Right cardiac atrium (tissue), 5 donors: ENCODE results near the gene SLC17A2. TPM values are rescaled to one million over a fixed set of nuclear protein-coding genes. Genes with fewer than 3 reads are reported as not detected.

Experiments
- ATAC-seq, 2 donors: fragments of 200-7000 bp; cut with Tn5 transposase; one replicate each; pipeline versions ENCODE4 v1.8.0 to v1.9.1; 2020; ENCODE audit warnings: moderate library complexity in 2 of 2, mild to moderate bottlenecking in 1 of 2
- DNase-seq, 3 donors: peaks; one replicate each; pipeline ENCODE4 v3.0.0-alpha.2; 2020
- H3K27ac ChIP-seq: one replicate; pipeline ENCODE4 v1.5.1; 2013; ENCODE audit warnings: mild to moderate bottlenecking, low read length, control low read depth, moderate library complexity
- H3K27me3 ChIP-seq: one replicate; pipeline ENCODE4 v1.6.1; 2013; ENCODE audit not compliant: control insufficient read depth, insufficient read depth
- H3K4me1 ChIP-seq: one replicate; pipeline ENCODE4 v1.6.1; 2013; ENCODE audit warnings: low read length; ENCODE audit not compliant: control insufficient read depth, insufficient read depth
- H3K4me3 ChIP-seq: one replicate; pipeline ENCODE4 v1.5.1; 2013; ENCODE audit warnings: low read length, control low read depth
- H3K9me3 ChIP-seq: one replicate; pipeline ENCODE4 v1.6.1; 2013; ENCODE audit warnings: low read length; ENCODE audit not compliant: control insufficient read depth
- WGBS: extraction: QIAGEN DNeasy Blood & Tissue Kit; methylation state at CpG from one replicate; pipeline ENCODE4 v1.1.7; 2013; 5-methylcytosine and 5-hydroxymethylcytosine counted together
- intact Hi-C, 4 donors: fragments of 100-400 bp; cut with DNase I; formaldehyde crosslinking; loops; one replicate each; pipeline versions ENCODE4 v1.11.0 to v1.14.0; 2022 to 2023
- polyA plus RNA-seq: library from polyadenylated mRNA; stranded (reverse); fragments of 200-250 nt; gene quantifications from one replicate; pipeline ENCODE4 v1.2.3, GENCODE V29; 2013
- total RNA-seq, 4 donors: library from RNA; stranded (reverse); fragmentation: NEBNext Ultra II Directional; extraction: Animal tissue kit (Norgen Biotek cat#: 25700); gene quantifications; one replicate each; pipeline ENCODE4 v1.2.1, GENCODE V29; 2021
- donor health status: healthy with polysubstance abuse.
- donor health status: DM: no; HTN: yes; CAD: no.
- donor health status: DM: no; HTN: no; CAD: no.
- donor health status: DM: no; HTN: yes; CAD: no; lungs with severe emphysema.
- donor health status: DM: yes; HTN: yes; CAD: no.

The SLC17A2 gene
- total and polyA plus RNA-seq, 5 donors = not detected

GRCh38 chr6:25916789-25917490 is 13.6 kb downstream of the SLC17A2 start:
- no peaks in the 10 kb centered on the region for H3K4me1 ChIP-seq
- no peaks in the 10 kb centered on the region for H3K27me3 ChIP-seq
- intact Hi-C loops = no loop called here
- no peak overlapping the region for H3K27ac ChIP-seq
- no peaks in the 10 kb centered on the region for H3K9me3 ChIP-seq
- 82% methylated on average over 7 of the region's 7 CpGs for WGBS
- ATAC-seq (no peak), DNase-seq (no peak)
- H3K4me3 ChIP-seq = no peak overlapping the region

GRCh38 chr6:25916330-25916729 is 14.2 kb downstream of the SLC17A2 start:
- DNase-seq (no peak), ATAC-seq (no peak)
- 73% methylated on average over 3 of the region's 3 CpGs for WGBS
- no peak overlapping the region for H3K4me3 ChIP-seq
- no peak overlapping the region for H3K27ac ChIP-seq
- H3K9me3 ChIP-seq = no peaks in the 10 kb centered on the region
- H3K27me3 ChIP-seq = no peaks in the 10 kb centered on the region
- intact Hi-C loops = no loop called here
- no peaks in the 10 kb centered on the region for H3K4me1 ChIP-seq

DNA sequence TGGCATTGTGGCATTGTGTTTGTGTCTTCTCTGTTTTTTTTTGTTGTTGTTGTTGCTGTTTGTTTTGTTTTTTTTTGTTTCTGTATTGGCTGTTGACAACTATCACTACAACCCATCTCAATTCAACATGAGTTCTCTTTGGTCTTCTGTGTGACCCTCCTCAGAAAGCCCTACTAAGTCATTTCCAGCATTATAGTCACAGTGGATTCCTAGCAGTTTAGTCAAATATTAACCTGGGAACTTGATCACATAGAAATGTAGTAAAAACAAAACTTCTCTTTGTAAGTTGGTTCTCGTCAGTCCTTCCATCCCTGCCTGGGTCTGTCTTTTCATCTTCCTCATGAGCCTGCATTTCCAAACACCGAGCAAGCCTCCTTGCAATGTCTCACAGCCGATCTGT is 16.8 kb downstream of the SLC17A2 start:
- Histone ChIP-seq H3K27me3 (no peaks in the 10 kb centered on the region), H3K4me3 (no peak overlapping the region), H3K27ac (no peak overlapping the region), H3K9me3 (no peaks in the 10 kb centered on the region), H3K4me1 (no peaks in the 10 kb centered on the region)
- WGBS = 77% methylated on average over 3 of the region's 3 CpGs
- ATAC-seq (no peak), DNase-seq (no peak)
- intact Hi-C loops = no loop called here

DNA sequence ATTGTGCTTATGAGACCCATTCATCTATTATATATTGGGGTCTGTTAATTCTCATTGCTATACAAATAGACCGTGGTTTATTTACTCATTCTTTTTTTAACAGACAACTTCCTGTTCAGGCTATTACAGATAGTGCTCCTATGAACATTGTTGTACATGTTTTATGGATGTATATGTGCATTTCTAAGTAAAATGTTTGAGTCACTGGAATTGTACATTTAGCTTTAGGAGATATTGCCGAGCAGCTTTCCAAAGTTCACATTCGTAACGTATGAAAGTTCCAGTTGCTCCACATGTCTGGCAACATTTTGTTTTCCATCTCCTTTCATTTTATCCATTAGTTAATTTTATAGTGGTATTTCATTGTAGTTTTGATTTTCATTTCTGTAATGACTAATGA is 19.1 kb downstream of the SLC17A2 start:
- intact Hi-C loops = no loop called here
- Histone ChIP-seq H3K9me3 (no peaks in the 10 kb centered on the region), H3K4me1 (no peaks in the 10 kb centered on the region), H3K27ac (no peak overlapping the region), H3K27me3 (no peaks in the 10 kb centered on the region), H3K4me3 (no peak overlapping the region)
- ATAC-seq = no peak
- no peak for DNase-seq
- WGBS = 83% methylated on average over 4 of the region's 4 CpGs

DNA sequence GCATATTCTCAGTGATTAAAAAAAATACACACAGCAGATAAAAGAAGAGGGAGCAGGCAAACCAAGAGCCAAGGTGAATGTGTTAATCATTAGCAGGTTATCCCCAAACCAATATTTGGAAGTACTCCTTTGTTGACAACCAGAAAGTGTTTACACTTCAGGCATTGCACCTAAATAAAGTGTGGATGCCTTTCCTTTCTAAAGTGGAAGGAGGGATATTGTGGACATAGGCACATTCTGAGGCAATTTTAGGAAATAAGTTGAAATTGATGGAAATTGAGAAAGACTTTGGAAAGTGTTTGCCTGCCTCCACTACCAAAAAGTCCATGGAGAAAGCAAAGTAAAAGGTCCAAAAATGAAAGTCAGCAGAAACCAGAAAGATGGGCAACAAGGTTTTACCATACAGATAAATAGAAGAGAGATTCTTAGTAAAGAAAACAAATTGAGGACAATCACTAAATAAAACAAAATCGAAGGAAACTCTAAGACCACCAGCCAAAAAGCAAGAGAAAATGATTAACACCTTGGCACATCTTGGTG is 22.9 kb downstream of the SLC17A2 start:
- ATAC-seq (no peak), DNase-seq (no peak)
- H3K27me3 ChIP-seq = no peaks in the 10 kb centered on the region
- 66% methylated on average over 1 of the region's 1 CpG for WGBS
- no peaks in the 10 kb centered on the region for H3K4me1 ChIP-seq
- no peak overlapping the region for H3K4me3 ChIP-seq
- intact Hi-C loops = no loop called here
- no peaks in the 10 kb centered on the region for H3K9me3 ChIP-seq
- H3K27ac ChIP-seq = no peak overlapping the region

- 95% methylated on average over 4 of the region's 4 CpGs for WGBS
- DNase-seq (no peak), ATAC-seq (no peak)
- Histone ChIP-seq H3K27me3 (no peaks in the 10 kb centered on the region), H3K9me3 (no peaks in the 10 kb centered on the region), H3K27ac (no peak overlapping the region), H3K4me3 (no peak overlapping the region), H3K4me1 (no peaks in the 10 kb centered on the region)
- intact Hi-C loops = no loop called here
These were observed 26.9 kb downstream of the SLC17A2 start for GRCh38 chr6:25903467-25904099.

DNA sequence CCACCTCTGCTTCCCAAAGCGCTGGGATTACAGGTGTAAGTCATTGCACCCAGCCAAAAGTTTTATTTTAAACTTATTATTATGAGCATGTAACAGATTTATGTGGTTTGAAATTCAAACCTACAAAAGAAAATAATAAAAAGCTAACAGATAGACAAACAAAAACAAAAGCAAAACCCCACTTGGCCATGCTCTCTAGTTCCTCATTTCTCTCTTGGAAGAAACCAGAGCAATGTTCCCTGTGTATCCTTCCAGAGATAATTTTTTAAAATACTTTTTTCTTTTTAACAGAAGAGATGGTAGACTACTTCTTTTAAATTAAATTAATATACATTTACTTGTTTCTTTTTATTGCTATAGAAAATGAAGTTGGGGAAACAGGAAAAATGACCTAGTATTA is 28.4 kb downstream of the SLC17A2 start:
- ATAC-seq (no peak), DNase-seq (no peak)
- intact Hi-C loops = no loop called here
- Histone ChIP-seq H3K27ac (no peak overlapping the region), H3K4me1 (no peaks in the 10 kb centered on the region), H3K9me3 (no peaks in the 10 kb centered on the region), H3K27me3 (no peaks in the 10 kb centered on the region), H3K4me3 (no peak overlapping the region)
- WGBS = 97% methylated on average over 1 of the region's 1 CpG

DNA sequence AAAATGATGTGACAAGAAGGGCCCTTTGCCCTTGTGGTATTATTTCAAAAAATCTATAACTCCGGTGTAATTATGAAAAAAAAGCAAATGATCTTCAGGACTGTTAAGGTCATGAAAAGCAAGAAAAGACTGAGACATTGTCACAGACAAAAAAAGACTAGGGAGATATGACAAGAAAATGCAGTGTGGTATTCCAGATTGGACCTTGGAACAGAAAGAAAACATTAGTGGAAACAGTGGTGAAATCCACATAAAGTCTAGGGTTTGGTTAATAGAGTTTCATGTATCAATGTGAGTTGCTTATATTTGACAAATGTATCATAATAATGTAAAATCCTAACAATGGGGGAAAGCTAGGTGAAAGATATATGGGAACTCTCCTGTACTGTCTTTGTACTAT is 29.6 kb downstream of the SLC17A2 start:
- no peaks in the 10 kb centered on the region for H3K9me3 ChIP-seq

DNA sequence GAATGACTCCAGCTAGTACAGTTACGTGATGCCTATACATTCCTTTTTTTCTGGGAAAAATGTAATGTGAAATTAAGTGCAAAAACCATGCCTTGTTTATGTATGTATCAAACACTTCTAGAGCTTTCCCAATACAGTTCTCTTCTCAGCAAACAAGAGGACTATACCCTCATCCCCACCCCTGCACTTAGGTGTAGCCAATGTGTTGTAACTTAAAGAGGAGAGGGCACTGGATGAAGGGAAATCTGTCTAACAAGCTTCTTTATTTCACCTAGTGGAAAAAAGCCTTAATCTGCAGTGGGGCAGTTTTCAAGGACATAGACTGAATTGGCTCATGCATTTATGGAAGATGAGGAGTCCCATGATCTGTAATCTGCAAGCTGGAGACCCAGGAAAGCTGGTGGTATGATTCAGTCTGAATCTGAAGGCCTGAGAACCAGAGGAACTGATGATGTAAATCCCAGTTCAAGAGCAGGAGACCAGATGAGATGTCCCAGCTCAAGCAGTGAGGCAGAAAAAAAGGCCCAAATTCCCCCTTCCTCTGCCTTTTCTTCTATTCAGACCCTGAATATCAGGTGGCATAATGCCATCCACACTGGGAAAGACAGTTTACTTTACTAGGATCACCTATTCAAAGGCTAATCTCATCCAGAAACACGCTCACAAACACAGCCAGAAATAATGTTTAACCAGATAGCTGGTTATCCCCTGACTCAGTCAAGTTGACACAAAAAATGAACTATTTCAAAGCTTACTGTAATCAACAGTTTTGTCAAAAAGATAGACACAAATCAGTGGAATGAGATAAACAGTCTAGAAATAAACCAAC is 30.7 kb downstream of the SLC17A2 start:
- ATAC-seq (no peak), DNase-seq (no peak)
- Histone ChIP-seq H3K27me3 (no peaks in the 10 kb centered on the region), H3K9me3 (no peaks in the 10 kb centered on the region), H3K27ac (no peak overlapping the region), H3K4me1 (no peaks in the 10 kb centered on the region), H3K4me3 (no peak overlapping the region)
- intact Hi-C loops = no loop called here
- WGBS = 86% methylated on average over 2 of the region's 2 CpGs

More for the DNA sequence above, 29.6 kb downstream of the SLC17A2 start:
- intact Hi-C loops = no loop called here
- no peak for DNase-seq
- ATAC-seq = no peak
- Histone ChIP-seq H3K27ac (no peak overlapping the region), H3K4me1 (no peaks in the 10 kb centered on the region), H3K4me3 (no peak overlapping the region), H3K27me3 (no peaks in the 10 kb centered on the region)
- 80% methylated on average over 1 of the region's 1 CpG for WGBS

DNA sequence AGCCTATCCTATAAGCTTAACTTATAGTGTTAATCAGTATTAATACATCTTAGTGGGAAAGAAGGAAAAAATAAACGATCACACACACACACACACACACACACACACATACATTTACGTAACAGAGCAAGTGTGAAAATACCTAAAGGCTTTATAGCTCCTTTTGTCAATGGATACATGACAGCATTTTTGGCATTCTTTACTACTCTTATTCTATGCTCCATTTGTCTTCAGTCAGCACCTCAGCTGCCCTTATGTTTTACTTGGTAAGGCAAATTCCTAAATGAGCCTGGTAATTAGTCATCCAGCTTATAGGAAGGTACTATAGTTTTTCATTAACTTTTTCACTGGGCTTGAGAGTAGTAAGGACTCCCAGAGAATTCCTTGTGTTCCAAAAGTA is 31.4 kb downstream of the SLC17A2 start:
- 71% methylated on average over 2 of the region's 2 CpGs for WGBS
- no peak for DNase-seq
- Histone ChIP-seq H3K9me3 (no peaks in the 10 kb centered on the region), H3K27ac (no peak overlapping the region), H3K4me1 (no peaks in the 10 kb centered on the region), H3K4me3 (no peak overlapping the region), H3K27me3 (no peaks in the 10 kb centered on the region)
- intact Hi-C loops = no loop called here
- ATAC-seq = no peak
